Sigmoid colon (tissue), 7 donors: Measurements from ENCODE around the gene IZUMO3. TPM values are rescaled to one million over a fixed set of nuclear protein-coding genes. Genes with fewer than 3 reads are reported as not detected.

ENCODE experiments used
- DNase-seq: peaks from one replicate; pipeline ENCODE4 v3.0.0-alpha.2; 2019
- H3K27ac ChIP-seq, 4 donors: fragments of 200-600 bp; sonication (generic); one replicate each; pipeline ENCODE4 v1.5.1; 2016 to 2019; ENCODE audit warnings: mild to moderate bottlenecking in 1 of 4
- H3K27me3 ChIP-seq, 3 donors: fragments of 200-600 bp; sonication (generic); one replicate each; pipeline ENCODE4 v1.5.1; 2019; ENCODE audit warnings: mild to moderate bottlenecking in 1 of 3
- H3K36me3 ChIP-seq, 4 donors: fragments of 200-600 bp; sonication (generic); one replicate each; pipeline ENCODE4 v1.5.1; 2016 to 2019
- H3K4me1 ChIP-seq, 4 donors: fragments of 200-600 bp; sonication (generic); one replicate each; pipeline ENCODE4 v1.5.1; 2017 to 2019
- H3K4me3 ChIP-seq, 4 donors: fragments of 200-600 bp; sonication (generic); one replicate each; pipeline ENCODE4 v1.5.1; 2017 to 2019; ENCODE audit warnings: mild to moderate bottlenecking in 2 of 4, moderate library complexity in 1 of 4
- H3K9me3 ChIP-seq, 4 donors: fragments of 200-600 bp in 3 of 4; sonication (generic) in 3 of 4; one replicate each; pipeline versions ENCODE4 v1.5.1 to v1.6.1; 2013 to 2019
- CTCF ChIP-seq, 4 experiments: fragments of 450-650 bp in 3 of 4; fragments of 200-600 bp in 1 of 4; IDR thresholded peaks; one replicate each; pipeline ENCODE4 v1.5.1; 2016 to 2019; ENCODE audit warnings: antibody characterized with exemption in 4 of 4, mild to moderate bottlenecking in 3 of 4, moderate library complexity in 2 of 4
- EP300 ChIP-seq, 4 donors: sonication (generic); formaldehyde crosslinking; IDR thresholded peaks; one replicate each; pipeline ENCODE4 v1.6.1; 2017; ENCODE audit warnings: antibody characterized with exemption in 4 of 4
- POLR2A ChIP-seq, 2 donors: fragments of 450-650 bp; IDR thresholded peaks; one replicate each; pipeline ENCODE4 v1.6.1; 2016; ENCODE audit warnings: antibody characterized with exemption in 2 of 2, mild to moderate bottlenecking in 2 of 2, moderate library complexity in 2 of 2
- POLR2AphosphoS5 ChIP-seq, 4 donors: sonication (generic); formaldehyde crosslinking; IDR thresholded peaks; one replicate each; pipeline ENCODE4 v1.6.1; 2017; ENCODE audit warnings: antibody characterized with exemption in 4 of 4
- WGBS, 2 donors: extraction: QIAGEN DNeasy Blood & Tissue Kit; methylation state at CpG; one replicate each; pipeline ENCODE4 v1.1.7; 2013; 5-methylcytosine and 5-hydroxymethylcytosine counted together
- intact Hi-C: fragments of 100-400 bp; cut with DNase I; formaldehyde crosslinking; loops from one replicate; pipeline ENCODE4 v1.15.1; 2023
- polyA plus RNA-seq, 3 donors: library from polyadenylated mRNA; stranded (reverse); fragments of 200-250 nt; gene quantifications; one replicate each; pipeline ENCODE4 v1.2.3, GENCODE V29; 2013
- total RNA-seq, 4 donors: library from RNA; depleted of rRNA; stranded (reverse); fragments of >200 nt; gene quantifications; one replicate each; pipeline ENCODE4 v1.1.0, GENCODE V29; 2016
- donor health status: healthy with polysubstance abuse.
- donor health status: Bipolar disorder and iron deficiency.
- donor health status: healthy.

Gene IZUMO3
- total and polyA plus RNA-seq, 7 donors = not detected

- Histone ChIP-seq H3K9me3 (no peaks in the 10 kb centered on the region), H3K36me3 (no peaks in the 10 kb centered on the region), H3K27me3 (no peaks in the 10 kb centered on the region), H3K27ac (no peak overlapping the region), H3K4me1 (no peaks in the 10 kb centered on the region), H3K4me3 (no peak overlapping the region)
- TF ChIP-seq POLR2A (IDR thresholded peaks at IDR 0.05) (no peak), POLR2AphosphoS5 (IDR thresholded peaks at IDR 0.05) (no peak), CTCF (IDR thresholded peaks at IDR 0.05) (no peak), EP300 (IDR thresholded peaks at IDR 0.05) (no peak)
- no peak for DNase-seq
- WGBS, 2 donors = 16 to 56% methylated on average over 9 of the region's 9 CpGs
- intact Hi-C loops = no loop called here
These were observed 7.0 kb upstream of the IZUMO3 start for GRCh38 chr9:24552526-24553182.

GRCh38 chr9:24545285-24545684 lies 412 bp downstream of the IZUMO3 start:
- DNase-seq = no peak
- Histone ChIP-seq H3K4me3 (no peak overlapping the region), H3K9me3 (no peaks in the 10 kb centered on the region), H3K27ac (no peak overlapping the region), H3K36me3 (no peaks in the 10 kb centered on the region), H3K4me1 (no peaks in the 10 kb centered on the region), H3K27me3 (no peaks in the 10 kb centered on the region)
- TF ChIP-seq EP300 (IDR thresholded peaks at IDR 0.05) = no peak
- intact Hi-C loops = no loop called here
- WGBS, 2 donors = 63 to 81% methylated on average over 7 of the region's 7 CpGs

GRCh38 chr9:24518545-24518944 lies 27.2 kb downstream of the IZUMO3 start:
- no peak for TF ChIP-seq EP300 (IDR thresholded peaks at IDR 0.05)
- 68 to 85% methylated on average over 2 of the region's 2 CpGs for WGBS, 2 donors
- no peaks in the 10 kb centered on the region for H3K27me3 ChIP-seq
- intact Hi-C loops = no loop called here
- H3K9me3 ChIP-seq = no peaks in the 10 kb centered on the region
- DNase-seq = no peak
- H3K4me1 ChIP-seq = no peaks in the 10 kb centered on the region
- H3K4me3 ChIP-seq = no peak overlapping the region
- H3K27ac ChIP-seq = no peak overlapping the region
- H3K36me3 ChIP-seq = no peaks in the 10 kb centered on the region

- Histone ChIP-seq H3K4me1 (no peaks in the 10 kb centered on the region), H3K9me3 (no peaks in the 10 kb centered on the region), H3K36me3 (no peaks in the 10 kb centered on the region), H3K4me3 (no peak overlapping the region), H3K27ac (no peak overlapping the region), H3K27me3 (no peaks in the 10 kb centered on the region)
- 79 to 85% methylated on average over 3 of the region's 3 CpGs for WGBS, 2 donors
- DNase-seq = no peak
- TF ChIP-seq POLR2AphosphoS5 (IDR thresholded peaks at IDR 0.05) = no peak
- no peak for TF ChIP-seq CTCF (IDR thresholded peaks at IDR 0.05)
- TF ChIP-seq POLR2A (IDR thresholded peaks at IDR 0.05) = no peak
- TF ChIP-seq EP300 (IDR thresholded peaks at IDR 0.05) = no peak
- intact Hi-C loops = no loop called here
These were observed 29.2 kb downstream of the IZUMO3 start for GRCh38 chr9:24516463-24516862.

- DNase-seq = no peak
- Histone ChIP-seq H3K27me3 (no peaks in the 10 kb centered on the region), H3K4me1 (no peaks in the 10 kb centered on the region), H3K27ac (no peak overlapping the region), H3K9me3 (peaks cover 0 to 6% (median 0%) of the 10 kb centered on the region in 4 donors), H3K36me3 (no peaks in the 10 kb centered on the region), H3K4me3 (no peak overlapping the region)
- intact Hi-C loops = no loop called here
- WGBS, 2 donors = 90 to 94% methylated on average over 3 of the region's 3 CpGs
- TF ChIP-seq POLR2AphosphoS5 (IDR thresholded peaks at IDR 0.05) (no peak), CTCF (IDR thresholded peaks at IDR 0.05) (no peak), POLR2A (IDR thresholded peaks at IDR 0.05) (no peak), EP300 (IDR thresholded peaks at IDR 0.05) (no peak)
These were observed 35.8 kb downstream of the IZUMO3 start for GRCh38 chr9:24509850-24510249.

- Histone ChIP-seq H3K9me3 (no peaks in the 10 kb centered on the region), H3K36me3 (no peaks in the 10 kb centered on the region), H3K4me3 (no peak overlapping the region), H3K27ac (no peak overlapping the region), H3K4me1 (no peaks in the 10 kb centered on the region), H3K27me3 (no peaks in the 10 kb centered on the region)
- TF ChIP-seq POLR2AphosphoS5 (IDR thresholded peaks at IDR 0.05) (no peak), POLR2A (IDR thresholded peaks at IDR 0.05) (no peak), CTCF (IDR thresholded peaks at IDR 0.05) (no peak), EP300 (IDR thresholded peaks at IDR 0.05) (no peak)
- intact Hi-C loops = no loop called here
- 93% methylated on average over 3 of the region's 3 CpGs for WGBS, 2 donors
- peak; percentile 53 for DNase-seq
These were observed 41.2 kb downstream of the IZUMO3 start for GRCh38 chr9:24504521-24504920.
